H9 (cell line): Measurements from ENCODE around the gene PCDHB10. TPM values are rescaled to one million over a fixed set of nuclear protein-coding genes. Genes with fewer than 3 reads are reported as not detected.
"Not testable (repeated sequence)": the region's sequence is repeated elsewhere in the genome, so short reads cannot be mapped to it uniquely, and the experiment has no call there.

ENCODE experiments used
- DNase-seq: peaks from one replicate; pipeline ENCODE4 v3.0.0-alpha.2; 2017
- H2AFZ ChIP-seq: one replicate; pipeline ENCODE4 v1.6.1; 2013; ENCODE audit warnings: mild to moderate bottlenecking, low read length, control low read depth, moderate library complexity
- H2AK5ac ChIP-seq: 2 replicates; pipeline ENCODE4 v1.6.1; 2013; ENCODE audit warnings: low read length, control low read depth, mixed read lengths; ENCODE audit not compliant: insufficient read length
- H2BK120ac ChIP-seq: one replicate; pipeline ENCODE4 v1.6.1; 2013; ENCODE audit warnings: low read depth, mild to moderate bottlenecking, low read length, control low read depth, inconsistent platforms; ENCODE audit not compliant: poor library complexity, severe bottlenecking
- H2BK12ac ChIP-seq: 2 replicates; pipeline ENCODE4 v1.6.1; 2013; ENCODE audit warnings: low read length, control low read depth, mixed read lengths, low read depth; ENCODE audit not compliant: insufficient read length
- H2BK15ac ChIP-seq: 2 replicates; pipeline ENCODE4 v1.6.1; 2013; ENCODE audit warnings: low read depth, low read length, control low read depth
- H2BK20ac ChIP-seq: one replicate; pipeline ENCODE4 v1.6.1; 2013; ENCODE audit warnings: low read depth, mild to moderate bottlenecking, low read length, control low read depth, inconsistent platforms; ENCODE audit not compliant: poor library complexity, severe bottlenecking
- H2BK5ac ChIP-seq: 2 replicates; pipeline ENCODE4 v1.6.1; 2013; ENCODE audit warnings: low read length, control low read depth, mixed read lengths; ENCODE audit not compliant: insufficient read length
- H3K14ac ChIP-seq: 2 replicates; pipeline ENCODE4 v1.6.1; 2013; ENCODE audit warnings: low read length, control low read depth; ENCODE audit not compliant: insufficient read depth
- H3K18ac ChIP-seq: 2 replicates; pipeline ENCODE4 v1.6.1; 2013; ENCODE audit warnings: low read depth, mild to moderate bottlenecking, mixed read lengths, low read length, control low read depth; ENCODE audit not compliant: insufficient read length
- H3K23ac ChIP-seq: 2 replicates; pipeline ENCODE4 v1.6.1; 2013; ENCODE audit warnings: low read length, control low read depth, mixed read lengths, low read depth; ENCODE audit not compliant: insufficient read length
- H3K23me2 ChIP-seq: 2 replicates; pipeline ENCODE4 v1.6.1; 2013; ENCODE audit warnings: low read depth, mild to moderate bottlenecking, mixed read lengths, low read length, control low read depth; ENCODE audit not compliant: insufficient read length, poor library complexity, severe bottlenecking
- H3K27ac ChIP-seq: 2 replicates; pipeline ENCODE4 v1.5.1; 2013; ENCODE audit warnings: low read length, control low read depth, mixed read lengths, low read depth; ENCODE audit not compliant: insufficient read length
- H3K27me3 ChIP-seq: 2 replicates; pipeline ENCODE4 v1.6.1; 2013; ENCODE audit warnings: low read length, control low read depth, inconsistent platforms; ENCODE audit not compliant: insufficient read depth
- H3K4ac ChIP-seq: 2 replicates; pipeline ENCODE4 v1.6.1; 2013; ENCODE audit warnings: low read depth, mild to moderate bottlenecking, control low read depth, inconsistent platforms, low read length, moderate library complexity
- H3K4me1 ChIP-seq: 2 replicates; pipeline ENCODE4 v1.6.1; 2013; ENCODE audit warnings: low read length, control low read depth, inconsistent platforms; ENCODE audit not compliant: insufficient read depth
- H3K4me2 ChIP-seq: 2 replicates; pipeline ENCODE4 v1.6.1; 2013; ENCODE audit warnings: low read length, control low read depth, mixed read lengths; ENCODE audit not compliant: insufficient read length, insufficient read depth
- H3K56ac ChIP-seq: 2 replicates; pipeline ENCODE4 v1.6.1; 2013; ENCODE audit warnings: low read depth, mild to moderate bottlenecking, mixed read lengths, low read length, control low read depth; ENCODE audit not compliant: insufficient read length
- H3K79me1 ChIP-seq: 2 replicates; pipeline ENCODE4 v1.6.1; 2013; ENCODE audit warnings: low read depth, mild to moderate bottlenecking, moderate library complexity, low read length, control low read depth, inconsistent platforms; ENCODE audit not compliant: insufficient read depth, poor library complexity, severe bottlenecking
- H3K79me2 ChIP-seq: 2 replicates; pipeline ENCODE4 v1.6.1; 2013; ENCODE audit warnings: low read length, control low read depth, inconsistent platforms; ENCODE audit not compliant: insufficient read depth
- H3K9ac ChIP-seq: 2 replicates; pipeline ENCODE4 v1.6.1; 2013; ENCODE audit warnings: low read length, control low read depth, mixed read lengths; ENCODE audit not compliant: insufficient read length; ENCODE audit errors: extremely low read depth
- H3K9me3 ChIP-seq: one replicate; pipeline ENCODE4 v1.6.1; 2013; ENCODE audit warnings: low read depth, low read length, inconsistent platforms; ENCODE audit not compliant: control insufficient read depth
- H3T11ph ChIP-seq: one replicate; pipeline ENCODE4 v1.6.1; 2013; ENCODE audit warnings: mild to moderate bottlenecking, low read length, control low read depth, inconsistent platforms
- H4K20me1 ChIP-seq: one replicate; pipeline ENCODE4 v1.6.1; 2013; ENCODE audit not compliant: control insufficient read depth, insufficient read length, insufficient read depth
- H4K5ac ChIP-seq: 2 replicates; pipeline ENCODE4 v1.6.1; 2013; ENCODE audit warnings: low read depth, mild to moderate bottlenecking, mixed read lengths, low read length, control low read depth; ENCODE audit not compliant: insufficient read length
- H4K8ac ChIP-seq: replicated peaks from 2 replicates; pipeline ENCODE4 v1.6.1; 2013; ENCODE audit warnings: low read length, control low read depth, mixed read lengths, low read depth; ENCODE audit not compliant: insufficient read length
- H4K91ac ChIP-seq: 2 replicates; pipeline ENCODE4 v1.6.1; 2013; ENCODE audit warnings: low read depth, mild to moderate bottlenecking, moderate library complexity, mixed read lengths, low read length, control low read depth; ENCODE audit not compliant: insufficient read length
- H3K27ac Mint-ChIP-seq, 3 experiments: 2 replicates in 2 of 3; 3 replicates in 1 of 3; pipeline ENCODE4 v1.8.0; 2020 to 2021; ENCODE audit warnings: mixed read lengths in 3 of 3, mild to moderate bottlenecking in 1 of 3, moderate library complexity in 1 of 3
- H3K27me3 Mint-ChIP-seq: 2 replicates; pipeline ENCODE4 v1.8.0; 2021; ENCODE audit warnings: low read depth, mild to moderate bottlenecking, moderate library complexity, mixed read lengths
- H3K36me3 Mint-ChIP-seq, 3 experiments: 2 replicates in 2 of 3; 3 replicates in 1 of 3; pipeline ENCODE4 v1.8.0; 2020 to 2021; ENCODE audit warnings: low read depth in 3 of 3, mixed read lengths in 3 of 3; ENCODE audit not compliant: insufficient read depth in 1 of 3
- H3K4me1 Mint-ChIP-seq, 2 experiments: 2 replicates each; pipeline ENCODE4 v1.8.0; 2020; ENCODE audit warnings: mixed read lengths in 2 of 2
- H3K4me3 Mint-ChIP-seq, 2 experiments: 2 replicates in 1 of 2; 3 replicates in 1 of 2; pipeline ENCODE4 v1.8.0; 2020 to 2021; ENCODE audit warnings: mild to moderate bottlenecking in 2 of 2, mixed read lengths in 2 of 2, moderate library complexity in 1 of 2
- H3K9me3 Mint-ChIP-seq, 2 experiments: 2 replicates in 1 of 2; 3 replicates in 1 of 2; pipeline ENCODE4 v1.8.0; 2020; ENCODE audit warnings: mild to moderate bottlenecking in 2 of 2, mixed read lengths in 2 of 2, moderate library complexity in 1 of 2
- WGBS: extraction: QIAGEN DNeasy Blood & Tissue Kit; methylation state at CpG from one replicate; pipeline ENCODE4 v1.1.7; 2013; ENCODE audit warnings: missing lambda C conversion rate, low lambda C conversion rate, mixed read lengths; ENCODE audit not compliant: insufficient read length; ENCODE audit errors: extremely low coverage; 5-methylcytosine and 5-hydroxymethylcytosine counted together
- total RNA-seq: library from RNA; stranded (reverse); gene quantifications from 2 replicates; pipeline ENCODE4 v1.2.1, GENCODE V29; 2021

The PCDHB10 gene
- total RNA-seq, 1 experiment from 2014 or later, result 1.6 TPM

GRCh38 chr5:141215504-141215903, 23.4 kb downstream of the PCDHB10 start:
- H3K4me2 ChIP-seq, H3K27ac ChIP-seq, H3K4me3 Mint-ChIP-seq, H2AK5ac ChIP-seq, H3K79me1 ChIP-seq, H3K4ac ChIP-seq, H4K20me1 ChIP-seq, H2AFZ ChIP-seq, H4K5ac ChIP-seq, DNase-seq, H2BK12ac ChIP-seq, H3K56ac ChIP-seq, H3K23ac ChIP-seq, H2BK120ac ChIP-seq, H4K8ac ChIP-seq, H3K23me2 ChIP-seq, H2BK15ac ChIP-seq, H3K27ac Mint-ChIP-seq, H3K9me3 ChIP-seq, H3T11ph ChIP-seq, H3K18ac ChIP-seq, H2BK20ac ChIP-seq, H3K79me2 ChIP-seq, H3K14ac ChIP-seq, H3K27me3 ChIP-seq, H3K4me1 Mint-ChIP-seq, H2BK5ac ChIP-seq, H4K91ac ChIP-seq, H3K9ac ChIP-seq, H3K4me1 ChIP-seq: not testable (repeated sequence)
- H3K27me3 Mint-ChIP-seq, result peaks cover 12% of the 10 kb centered on the region
- WGBS, result no CpG with 5 or more reads among the region's 40 CpGs
- H3K9me3 Mint-ChIP-seq, result peaks cover 22 to 27% of the 10 kb centered on the region in 2 experiments
- H3K36me3 Mint-ChIP-seq, result peaks cover 12 to 23% (median 15%) of the 10 kb centered on the region in 3 experiments

GRCh38 chr5:141216035-141216434, 23.9 kb downstream of the PCDHB10 start:
- H3K27me3 ChIP-seq, H2AFZ ChIP-seq, H3K79me1 ChIP-seq, H3K18ac ChIP-seq, H3K9ac ChIP-seq, H3T11ph ChIP-seq, H2AK5ac ChIP-seq, H2BK15ac ChIP-seq, H2BK20ac ChIP-seq, DNase-seq, H2BK5ac ChIP-seq, H3K27ac ChIP-seq, H3K4ac ChIP-seq, H3K4me2 ChIP-seq, H3K56ac ChIP-seq, H3K27ac Mint-ChIP-seq, H4K8ac ChIP-seq, H3K4me1 Mint-ChIP-seq, H3K4me1 ChIP-seq, H3K9me3 ChIP-seq, H3K4me3 Mint-ChIP-seq, H3K23me2 ChIP-seq, H2BK12ac ChIP-seq, H3K79me2 ChIP-seq, H4K91ac ChIP-seq, H3K14ac ChIP-seq, H4K20me1 ChIP-seq, H2BK120ac ChIP-seq, H4K5ac ChIP-seq, H3K23ac ChIP-seq: not testable (repeated sequence)
- peaks cover 19 to 25% of the 10 kb centered on the region in 2 experiments for H3K9me3 Mint-ChIP-seq
- peaks cover 12% of the 10 kb centered on the region for H3K27me3 Mint-ChIP-seq
- WGBS, result no CpG with 5 or more reads among the region's 26 CpGs
- peaks cover 10 to 19% (median 13%) of the 10 kb centered on the region in 3 experiments for H3K36me3 Mint-ChIP-seq
